Stimulated activated CD4-positive, alpha-beta T cell treated with anti-CD3 and anti-CD28 coated beads, Interleukin-15, amount 100 ng/mL, for 48 hours (primary cell): ENCODE measurements around the gene ZBTB7A.

Experiments used
- DNase-seq, 2 donors: peaks; one replicate each; pipeline ENCODE4 v3.0.0-alpha.2; 2020; ENCODE audit warnings: low read depth in 2 of 2

Gene ZBTB7A

GRCh38 chr19:4068047-4068966 is 1.6 kb upstream of the ZBTB7A start:
- no peak for DNase-seq

- no peak for DNase-seq
Observed at GRCh38 chr19:4067396-4068046, 822 bp upstream of the ZBTB7A start.

- no peak for DNase-seq
Observed at GRCh38 chr19:4066176-4066606, 508 bp downstream of the ZBTB7A start.

- DNase-seq = peak; percentile 94
Observed at GRCh38 chr19:4065430-4066175, 1.1 kb downstream of the ZBTB7A start.

- DNase-seq = no peak
Observed at GRCh38 chr19:4064496-4065260, 2.0 kb downstream of the ZBTB7A start.

- DNase-seq = no peak
Observed at GRCh38 chr19:4064149-4064495, 2.6 kb downstream of the ZBTB7A start.

- no peak for DNase-seq
Observed at GRCh38 chr19:4063369-4064148, 3.1 kb downstream of the ZBTB7A start.

- DNase-seq = no peak
Observed at GRCh38 chr19:4062419-4063368, 4.0 kb downstream of the ZBTB7A start.

GRCh38 chr19:4061683-4062418 is 4.8 kb downstream of the ZBTB7A start:
- DNase-seq = no peak

- DNase-seq = no peak
Observed at GRCh38 chr19:4061178-4061682, 5.5 kb downstream of the ZBTB7A start.

GRCh38 chr19:4060621-4061177 is 6.0 kb downstream of the ZBTB7A start:
- no peak for DNase-seq

GRCh38 chr19:4059891-4060620 is 6.6 kb downstream of the ZBTB7A start:
- DNase-seq = no peak

- DNase-seq = no peak
Observed at GRCh38 chr19:4059453-4059871, 7.2 kb downstream of the ZBTB7A start.

GRCh38 chr19:4058693-4059452 is 7.8 kb downstream of the ZBTB7A start:
- DNase-seq = no peak

GRCh38 chr19:4057931-4058692 is 8.6 kb downstream of the ZBTB7A start:
- peak in 1 of 2 donors; percentile 50 for DNase-seq

- DNase-seq = no peak
Observed at GRCh38 chr19:4055209-4055552, 11.5 kb downstream of the ZBTB7A start.
